ENCODE measurements around the gene CTBP2.
A peak's percentile ranks its signal among the peaks of the same experiment; 100 is the strongest.

CTBP2 gene

DNA sequence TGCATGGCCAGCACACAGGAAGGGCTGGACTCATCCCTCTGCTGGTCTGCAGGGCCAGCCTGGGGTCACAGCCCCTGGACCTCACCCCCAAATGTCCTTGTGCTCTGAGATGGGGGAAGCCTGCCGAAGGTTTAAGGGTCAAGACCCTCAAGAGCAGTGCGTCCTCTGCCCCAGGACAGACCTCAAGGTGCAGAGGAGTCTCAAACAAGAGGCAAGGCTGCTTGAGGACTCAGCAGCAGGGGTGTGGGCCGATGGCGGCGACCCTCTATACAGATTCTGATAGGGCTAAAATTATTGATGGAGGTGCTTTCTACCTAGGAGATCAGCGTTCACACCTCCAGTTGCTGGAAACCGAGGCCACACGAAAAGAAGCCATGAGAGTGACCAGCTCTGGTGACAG, 137.7 kb downstream of the CTBP2 start:
- no peak for DNase-seq

DNA sequence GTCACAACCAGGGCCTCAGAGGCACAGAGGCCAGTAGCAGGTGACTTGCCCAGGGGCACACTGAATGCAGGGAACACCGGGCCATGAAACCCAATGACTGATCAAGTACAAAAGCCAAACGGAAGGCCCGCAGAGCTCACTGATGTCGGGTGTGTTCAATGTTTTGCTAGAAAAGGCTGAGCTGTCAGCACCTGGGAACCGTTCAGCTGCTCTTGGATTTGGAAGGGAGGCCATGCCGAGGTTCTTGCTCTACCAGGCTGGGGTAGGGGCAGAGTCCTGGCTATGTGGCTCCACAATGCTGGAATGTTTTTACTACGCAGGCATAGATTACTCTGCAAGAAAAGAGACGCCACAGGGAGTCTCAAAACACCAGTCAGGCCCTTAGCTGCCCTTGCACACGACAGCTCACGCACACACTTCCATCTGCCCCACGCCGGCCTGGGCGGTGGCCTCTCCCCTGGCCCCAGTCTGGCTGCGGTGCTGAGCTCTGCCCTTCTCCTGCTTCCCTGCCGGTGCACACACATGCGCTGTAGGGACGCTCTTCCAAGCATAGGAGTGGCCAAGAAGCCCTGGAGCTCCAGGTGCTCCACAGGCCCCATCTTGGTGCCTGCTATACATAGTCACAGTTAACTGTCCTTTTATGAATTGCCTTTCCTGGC, 138.5 kb downstream of the CTBP2 start:
- DNase-seq = peak in 1 of 14 donors; percentile 46

DNA sequence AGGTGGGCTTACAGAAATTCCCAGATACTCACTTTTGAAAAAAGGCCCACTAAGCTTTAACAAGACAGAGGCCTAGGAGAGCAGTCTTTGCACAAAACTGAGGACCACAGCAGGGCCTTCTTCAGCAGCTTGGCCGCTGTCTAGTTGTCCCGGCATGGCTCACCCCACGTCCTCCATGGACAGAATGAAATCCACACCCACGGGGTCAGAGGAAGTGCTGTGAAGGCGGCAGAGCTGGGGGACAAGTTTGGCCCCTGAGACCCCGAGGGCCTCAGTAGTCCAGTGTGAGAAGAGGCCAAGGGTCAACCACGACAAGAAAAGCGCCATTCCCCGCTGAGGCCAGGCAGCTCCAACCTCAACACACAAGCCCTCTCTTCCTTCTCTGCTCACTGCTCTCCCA, 139.5 kb downstream of the CTBP2 start:
- no peak for DNase-seq

DNA sequence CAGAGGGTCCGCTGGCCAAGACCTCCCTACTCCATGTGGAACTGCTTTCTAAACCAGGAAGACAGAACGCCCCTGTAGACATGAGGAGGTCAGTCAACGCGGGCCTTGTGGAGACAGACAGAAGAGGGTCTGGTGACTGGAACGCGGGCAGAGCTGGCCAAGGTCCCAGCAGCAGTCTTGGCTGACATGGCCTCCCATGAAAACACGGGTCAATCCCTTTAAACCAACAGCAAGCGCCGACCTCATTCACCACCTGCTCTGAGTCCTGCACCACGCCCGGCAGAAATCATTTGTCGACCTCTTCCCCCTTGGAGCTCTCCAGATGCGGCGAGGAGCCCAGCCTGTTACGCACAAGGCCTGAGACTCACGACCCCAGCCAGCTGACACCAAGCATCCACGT, 140.0 kb downstream of the CTBP2 start:
- no peak for DNase-seq

DNA sequence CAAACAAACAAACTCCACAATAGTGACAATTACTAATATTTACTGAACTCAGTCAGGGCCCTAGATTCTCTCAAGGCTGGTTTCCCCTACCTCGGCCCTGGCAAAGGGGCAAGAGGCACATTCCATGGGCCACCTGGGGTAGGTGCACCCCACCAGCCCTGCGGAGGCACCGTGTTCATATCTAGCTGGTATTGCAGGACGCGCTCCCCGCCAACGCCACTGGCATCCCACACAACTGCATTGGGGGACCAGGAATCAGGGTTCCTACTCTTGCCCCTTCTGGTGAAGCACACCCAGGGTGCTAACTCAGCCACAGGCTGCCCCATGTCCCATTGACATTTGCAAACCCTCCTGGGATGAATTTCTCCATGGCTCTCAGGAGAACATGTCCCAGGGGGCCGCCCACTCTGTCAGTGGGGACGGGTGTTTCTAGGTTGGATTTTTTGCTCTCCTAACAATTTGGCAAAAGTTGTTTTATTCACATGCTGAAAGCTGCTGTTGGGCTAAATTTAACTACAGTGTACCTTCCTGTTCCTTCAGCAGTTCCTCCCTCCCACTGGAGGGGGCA, 141.7 kb downstream of the CTBP2 start:
- DNase-seq = no peak

DNA sequence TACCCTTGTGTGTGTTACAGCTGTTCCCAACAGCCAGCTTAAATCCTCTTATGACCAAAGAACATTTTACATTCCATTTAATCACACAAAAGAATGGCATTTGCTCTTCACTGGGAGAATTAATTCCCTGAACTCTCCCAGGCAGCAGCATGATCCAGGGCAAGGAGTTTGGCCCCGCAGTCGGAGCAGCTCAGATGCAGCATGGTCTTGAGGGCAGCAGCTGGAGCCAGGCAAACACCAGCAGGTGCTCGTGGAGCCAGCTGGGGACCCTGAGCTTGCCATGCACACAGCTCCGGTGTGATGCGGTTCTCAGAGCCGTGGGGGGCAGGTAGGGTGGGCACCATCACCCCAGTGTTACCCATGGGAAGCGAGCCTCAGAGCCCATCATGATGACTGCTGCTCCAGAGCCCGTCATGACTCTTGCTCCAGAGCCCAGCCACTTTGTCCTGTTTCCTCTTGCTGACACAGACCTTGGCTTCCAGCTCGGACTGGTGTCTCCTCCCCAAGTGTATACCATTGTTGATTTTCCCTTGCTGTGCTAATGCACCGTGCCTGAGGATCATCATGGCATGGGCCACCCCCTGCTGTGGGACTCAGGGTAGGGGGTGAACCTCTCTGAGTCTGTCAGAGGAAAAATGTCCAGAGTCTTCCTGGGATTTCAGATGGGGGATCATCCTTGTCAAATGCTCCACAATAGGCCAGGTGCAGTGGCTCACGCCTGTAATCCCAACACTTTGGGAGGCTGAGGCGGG, 142.6 kb downstream of the CTBP2 start:
- DNase-seq = no peak

DNA sequence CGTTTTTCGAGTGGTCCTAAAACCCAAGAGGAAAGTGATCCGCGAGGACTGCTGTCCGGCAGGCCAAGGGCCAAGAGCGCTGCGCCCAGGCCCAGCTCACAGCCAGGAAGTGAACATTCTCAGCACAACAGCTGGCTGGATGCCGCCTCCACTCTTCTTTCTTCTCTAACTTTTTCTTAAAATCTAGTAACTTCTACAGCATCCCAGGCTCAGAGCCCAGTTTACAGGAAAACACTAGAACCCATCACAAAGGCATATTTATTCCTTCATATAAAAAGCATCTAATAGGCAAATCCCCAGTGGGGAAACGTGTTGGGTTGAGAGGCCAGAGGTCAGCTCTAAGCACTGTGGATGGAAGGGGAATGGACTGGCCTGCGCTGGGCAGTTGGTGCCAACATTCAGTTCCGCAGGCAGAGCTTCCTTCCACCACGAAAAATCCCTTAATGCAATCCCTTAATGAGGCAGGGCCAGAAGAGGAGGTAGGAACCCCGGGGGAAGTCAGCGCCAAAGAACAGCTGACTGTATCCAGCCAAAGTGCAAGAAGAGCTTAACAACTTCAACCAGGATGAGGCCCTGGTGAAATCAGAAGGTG, 143.7 kb downstream of the CTBP2 start:
- DNase-seq = peak in 9 of 14 donors; percentile 22 to 77 (median 61)

DNA sequence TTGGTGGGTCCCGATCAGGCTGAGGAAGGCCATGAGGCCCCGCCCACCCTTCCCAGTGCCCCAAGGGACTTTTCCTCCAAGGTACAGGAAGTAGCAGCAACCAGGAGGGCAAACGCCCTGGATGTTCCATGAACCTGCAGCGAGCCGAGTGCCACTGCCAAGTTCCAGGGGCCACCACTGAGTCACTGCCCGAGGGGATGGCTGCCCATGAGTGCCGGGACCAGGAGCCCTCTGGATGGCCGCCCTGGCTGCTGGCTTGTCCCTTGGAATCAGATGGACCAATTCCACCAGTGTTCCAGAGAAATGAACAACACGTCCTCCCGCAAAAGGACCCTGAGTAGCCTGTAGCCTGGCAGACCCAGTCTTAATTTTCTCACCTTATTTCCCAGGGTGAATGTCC, 144.2 kb downstream of the CTBP2 start:
- DNase-seq = peak in 8 of 14 donors; percentile 35 to 85 (median 63)

DNA sequence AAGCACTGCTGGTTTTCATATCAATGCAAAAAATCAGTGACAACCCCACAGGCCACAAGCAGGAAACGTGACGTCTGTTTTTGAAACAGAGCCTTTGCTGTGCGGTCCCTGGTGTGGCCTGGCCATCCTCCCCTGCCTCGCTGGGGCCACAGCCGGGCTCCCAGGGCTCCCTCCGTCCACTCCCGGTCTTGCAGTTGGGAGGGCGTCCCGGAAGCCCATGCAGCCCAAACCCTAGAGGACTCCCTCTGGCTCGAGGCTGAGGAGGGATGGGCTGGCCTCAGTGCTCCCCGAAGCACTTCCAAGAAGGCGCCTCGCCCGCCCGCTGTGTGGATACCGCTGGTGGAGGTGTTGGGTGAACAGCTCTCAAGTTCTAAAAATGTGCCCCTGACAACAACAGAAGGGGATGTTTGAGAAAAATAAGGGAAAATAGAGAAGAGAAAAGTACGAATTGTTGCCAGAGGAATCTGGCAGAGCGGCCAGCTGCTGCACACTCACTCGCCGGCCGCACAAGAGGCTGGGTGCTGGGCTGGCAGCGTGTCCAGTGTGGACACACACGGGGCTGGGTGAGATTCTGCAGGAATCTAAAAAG, 144.9 kb downstream of the CTBP2 start:
- peak in 6 of 14 donors; percentile 13 to 62 (median 46) for DNase-seq

DNA sequence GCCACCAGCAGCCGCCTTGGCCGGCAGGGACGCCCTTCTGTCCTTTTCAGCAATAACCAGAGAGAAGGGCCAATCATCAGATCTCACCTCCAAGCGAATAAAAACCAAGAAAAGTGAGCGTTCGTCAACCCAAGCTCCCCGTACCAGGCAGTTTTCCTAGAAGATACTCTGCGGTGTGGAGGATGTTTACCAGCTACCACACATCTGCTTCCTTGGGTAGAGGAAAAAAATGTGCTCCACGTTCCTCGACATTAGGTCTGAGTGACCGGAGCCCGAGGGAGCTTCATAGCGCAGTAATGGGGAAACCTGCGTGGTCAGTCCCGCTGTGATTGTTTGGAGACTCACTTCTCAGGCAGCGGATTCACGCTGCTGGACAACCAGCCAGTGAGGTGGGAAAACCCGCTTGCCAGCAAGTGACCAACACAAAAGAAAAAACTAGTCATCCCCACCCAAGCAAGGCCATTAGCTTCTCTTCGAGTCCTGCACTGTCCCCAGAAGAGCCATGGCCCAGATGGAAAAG, 145.5 kb downstream of the CTBP2 start:
- no peak for DNase-seq

DNA sequence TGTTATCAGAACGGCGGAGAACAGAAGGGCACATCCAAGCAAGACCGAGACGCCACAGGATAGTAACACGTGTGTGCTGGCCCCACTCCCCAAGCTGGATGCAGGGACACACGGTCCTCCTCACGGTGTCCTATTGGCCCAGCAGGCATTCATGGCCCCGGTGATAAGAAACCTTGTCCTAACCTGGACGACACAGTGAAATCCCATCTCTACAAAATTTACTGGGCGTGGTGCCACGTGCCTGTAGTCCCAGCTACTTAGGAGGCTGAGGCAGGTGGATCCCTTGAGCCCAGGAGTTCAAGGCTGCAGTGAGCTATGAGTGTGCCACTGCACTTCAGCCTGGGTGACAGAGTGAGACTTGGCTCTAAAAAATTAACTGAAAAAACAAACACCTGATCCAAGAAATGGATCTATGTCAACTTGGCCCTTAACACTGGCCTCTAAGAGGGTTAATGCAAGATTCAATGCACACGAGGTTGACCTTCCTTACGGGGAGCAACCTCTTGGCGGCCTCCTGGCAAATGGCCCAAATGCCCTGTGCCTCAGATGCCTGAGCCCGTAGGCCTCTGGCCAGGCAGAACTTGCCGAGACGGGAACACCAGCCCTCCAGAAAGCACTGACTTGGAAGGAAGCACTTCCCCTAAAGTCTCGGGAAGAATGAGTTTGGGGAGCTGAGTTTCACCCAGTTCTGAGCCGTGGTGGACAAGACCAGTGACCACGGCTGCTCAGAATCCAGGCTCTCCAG, 146.1 kb downstream of the CTBP2 start:
- no peak for DNase-seq

DNA sequence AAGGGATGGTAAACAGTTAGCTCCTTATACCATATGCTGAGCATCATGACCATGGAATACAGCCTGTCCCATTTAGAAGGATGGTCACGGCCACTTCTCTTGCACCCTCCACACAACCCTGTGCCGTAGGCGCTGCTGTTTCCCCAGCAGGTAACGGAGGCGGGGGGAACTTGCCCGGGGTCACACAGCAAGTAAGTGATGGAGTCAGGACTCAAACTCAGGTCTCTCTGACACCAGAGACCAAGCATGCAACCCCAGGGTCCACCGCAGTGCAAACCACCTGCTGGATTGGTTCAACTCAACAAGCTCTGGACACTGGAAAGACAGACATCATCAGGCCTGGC, 146.9 kb downstream of the CTBP2 start:
- no peak for DNase-seq

DNA sequence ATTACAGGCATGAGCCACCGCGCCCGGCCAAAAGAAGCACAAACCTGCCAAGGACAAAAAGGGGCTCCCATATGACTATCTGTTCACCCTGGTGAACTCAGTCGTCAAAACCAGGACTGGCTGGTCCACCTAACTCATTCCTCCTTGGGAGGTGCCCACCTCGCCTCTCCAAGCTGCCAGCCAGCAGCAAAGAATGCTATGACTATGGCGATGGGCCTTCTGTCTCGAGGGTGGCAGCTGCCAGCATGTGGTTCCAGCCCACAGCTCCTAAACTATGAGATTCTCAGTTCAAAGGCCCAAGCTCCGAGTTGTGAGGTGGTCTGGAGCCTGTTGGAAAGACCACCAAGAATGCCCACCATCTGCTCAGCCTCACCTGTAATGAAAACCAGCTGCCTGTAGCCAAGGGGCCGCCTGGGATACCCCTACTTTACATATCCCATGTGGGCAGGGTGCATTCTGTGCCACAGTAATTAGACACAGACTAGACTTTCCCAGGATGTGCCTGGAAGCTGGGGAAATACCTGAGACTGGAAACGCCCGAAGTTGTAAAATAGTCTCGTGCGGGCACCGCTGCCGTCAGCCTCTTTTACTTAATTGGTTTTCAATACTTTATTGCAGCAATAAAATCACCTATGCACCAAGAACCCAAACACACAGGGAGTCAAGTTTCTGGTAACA, 147.4 kb downstream of the CTBP2 start:
- DNase-seq = no peak

DNA sequence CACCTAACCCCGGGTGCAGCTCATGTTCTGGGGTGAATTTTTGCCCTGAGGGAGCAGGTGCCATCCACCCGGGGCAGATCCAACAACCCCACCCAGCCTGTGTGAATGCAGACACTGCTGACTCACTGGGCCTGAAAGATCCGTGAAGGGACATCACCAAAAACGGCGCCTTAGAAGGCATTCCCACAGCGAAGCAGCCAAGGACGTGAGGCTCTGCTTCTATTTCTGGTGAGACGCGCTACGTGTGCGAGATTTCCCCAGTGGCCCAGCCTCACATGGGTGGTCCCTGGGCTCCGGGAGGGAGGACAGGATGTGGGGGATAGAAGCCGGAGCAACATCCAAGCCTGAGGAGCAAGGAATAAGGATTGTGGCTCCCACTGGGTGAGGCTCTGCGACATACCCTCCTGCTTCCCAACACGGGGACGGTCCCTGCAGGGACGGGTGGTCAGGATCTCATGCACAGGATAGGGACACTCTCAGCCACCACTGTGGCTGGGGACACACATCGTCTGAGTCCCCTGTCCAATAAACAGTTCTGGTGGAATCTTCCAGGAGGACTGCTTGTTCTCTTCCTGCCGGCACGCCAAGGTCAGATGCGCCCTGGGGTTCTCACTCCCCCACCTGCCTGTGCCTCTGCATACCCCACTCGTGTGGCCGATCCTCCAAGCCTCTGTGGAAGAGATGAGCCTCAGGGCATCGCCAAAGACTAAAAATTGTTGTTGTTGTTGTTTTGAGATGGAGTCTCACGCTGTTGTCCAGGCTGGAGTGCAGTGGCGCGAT, 148.2 kb downstream of the CTBP2 start:
- no peak for DNase-seq

DNA sequence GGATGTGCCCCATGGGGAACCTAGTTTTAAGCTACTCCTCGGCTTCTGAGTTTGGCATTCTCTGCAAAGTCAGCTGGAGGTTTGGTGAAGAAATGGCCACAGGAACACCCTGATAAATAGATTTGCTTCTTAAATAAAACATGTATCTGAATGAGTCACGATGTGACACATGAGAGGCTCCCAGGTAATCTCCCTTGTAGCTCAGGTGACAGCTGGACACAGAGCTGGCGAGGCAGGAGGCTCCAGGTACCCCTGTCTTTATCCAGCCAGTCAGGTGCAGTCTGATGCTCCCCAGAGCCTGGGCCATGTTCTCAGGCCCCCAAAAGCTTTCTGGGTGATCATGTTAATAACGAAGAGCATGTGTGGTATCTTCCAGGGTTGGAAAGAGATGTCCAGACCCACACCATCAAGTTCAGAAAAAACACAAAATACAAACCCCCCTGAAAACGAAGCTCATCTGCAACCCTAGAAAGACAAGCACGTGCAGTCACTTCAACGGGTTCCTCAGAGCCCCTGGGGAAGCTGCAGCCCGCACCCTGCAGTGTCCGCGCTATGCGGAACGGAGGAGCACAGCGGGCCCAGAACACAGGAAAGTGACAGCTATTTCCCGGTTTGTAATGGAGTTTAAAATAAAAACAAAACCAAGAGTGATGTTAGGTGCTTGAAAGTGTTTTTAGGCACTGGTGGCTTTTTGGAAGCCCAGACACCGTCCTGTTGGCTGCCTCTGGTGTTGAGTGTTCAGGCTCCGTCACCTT, 149.0 kb downstream of the CTBP2 start:
- DNase-seq = no peak

DNA sequence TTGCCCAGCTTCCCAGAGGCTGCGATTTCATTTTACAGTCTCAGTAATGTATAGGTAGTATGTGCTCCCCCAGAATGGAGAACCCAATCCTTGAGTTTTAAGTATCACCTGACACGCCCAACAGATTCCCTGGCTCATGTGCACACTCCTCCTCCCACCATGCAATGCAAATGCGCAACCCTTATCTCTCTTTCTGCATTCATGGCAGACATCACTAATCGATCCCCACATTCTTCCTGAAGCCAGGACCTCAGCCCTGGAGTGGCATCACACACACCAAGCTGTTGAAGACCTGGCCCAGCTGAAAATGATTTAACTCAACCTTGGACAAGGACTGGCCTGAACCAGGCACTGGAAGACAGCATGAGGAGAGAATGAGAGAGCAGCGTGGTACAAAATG, 150.0 kb downstream of the CTBP2 start:
- DNase-seq = no peak

DNA sequence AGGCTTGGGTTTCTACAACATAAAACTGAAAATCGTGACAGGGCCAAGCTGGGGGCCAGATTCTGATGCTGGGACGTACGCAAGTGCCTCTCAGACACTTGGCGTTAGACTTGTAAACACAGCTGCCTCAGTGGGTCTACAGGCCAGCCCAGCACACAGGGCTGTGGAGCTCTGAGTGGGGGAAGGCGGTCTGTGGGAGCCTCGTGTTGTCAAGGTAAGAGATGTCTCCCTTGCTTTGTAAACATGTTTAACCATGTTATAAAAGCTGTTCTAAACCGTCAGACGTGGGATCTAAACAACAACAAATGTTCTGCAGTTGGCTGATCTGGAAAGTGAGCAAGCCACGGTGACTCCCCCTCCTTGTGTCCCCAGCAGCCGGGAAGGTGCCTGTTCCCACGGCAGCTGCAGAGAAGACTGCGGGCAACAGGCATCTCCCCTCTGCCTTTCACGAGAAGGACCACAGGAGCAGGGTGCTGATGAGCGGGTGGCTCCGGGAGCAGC, 150.7 kb downstream of the CTBP2 start:
- DNase-seq = peak in 2 of 14 donors; percentile 20 to 46

DNA sequence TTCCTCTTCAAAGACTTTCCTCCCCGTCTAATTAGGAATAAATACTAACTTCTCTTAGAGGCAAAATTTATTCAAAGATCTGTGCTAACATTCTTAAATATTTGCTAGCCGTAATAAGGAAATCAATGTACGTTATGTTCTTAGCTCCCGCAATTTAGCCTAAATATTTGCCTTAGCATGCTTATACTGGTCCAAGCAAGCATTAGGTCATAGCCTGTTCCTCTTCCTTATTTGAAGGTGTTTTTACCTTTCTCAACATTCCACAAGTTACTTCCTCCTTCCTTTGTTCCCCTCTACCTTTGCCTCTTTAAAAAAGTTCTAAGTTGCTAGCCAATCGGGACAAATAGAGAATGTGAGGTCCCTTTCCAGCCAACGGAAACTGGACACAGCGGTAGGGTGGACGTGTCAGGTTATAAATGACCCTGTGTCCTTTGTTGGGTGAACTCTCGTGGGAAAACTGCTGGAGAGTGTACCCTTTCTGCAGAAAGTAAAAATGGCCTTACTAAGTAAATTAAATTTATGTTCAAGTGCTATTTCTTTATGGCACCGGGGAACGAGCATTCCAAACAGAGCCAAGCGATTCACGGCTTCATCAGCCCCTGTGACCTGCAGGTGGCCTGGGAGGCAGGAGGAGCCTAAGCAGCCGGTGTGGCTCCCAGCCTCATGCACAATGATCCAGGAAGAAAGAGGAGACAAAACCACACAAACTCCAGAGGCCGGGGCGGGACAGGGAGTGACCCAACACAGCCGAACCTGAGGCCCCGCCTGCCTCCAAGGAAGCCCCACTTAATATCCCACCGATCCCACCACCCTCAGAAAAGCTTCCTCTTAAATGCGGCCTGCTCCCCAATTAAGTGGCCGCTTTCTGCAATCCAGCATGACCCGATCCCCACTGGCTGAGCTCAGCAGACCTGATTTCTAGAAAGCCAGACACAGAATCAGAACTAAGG, 151.4 kb downstream of the CTBP2 start:
- DNase-seq = no peak

DNA sequence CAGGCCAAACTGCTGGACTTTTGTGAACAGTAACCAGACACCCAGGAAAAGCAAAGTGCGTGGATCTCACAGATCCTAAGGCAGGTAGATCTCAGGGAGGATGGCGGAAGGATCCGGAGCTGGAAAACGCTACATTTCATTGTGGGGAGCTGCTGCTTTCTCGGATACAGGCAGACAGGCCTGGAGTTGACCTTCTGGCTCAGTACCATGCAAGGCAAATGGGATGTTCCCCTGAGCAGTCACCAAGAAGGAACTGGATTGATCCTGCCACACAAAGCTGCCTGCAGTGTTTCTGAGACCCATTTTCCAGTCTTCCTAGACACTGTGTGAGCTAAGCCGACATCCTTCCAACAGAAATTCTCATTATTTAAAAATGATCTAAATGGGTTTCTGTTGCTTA, 152.9 kb downstream of the CTBP2 start:
- DNase-seq = peak in 2 of 14 donors; percentile 54 to 67

All from C1 segment of cervical spinal cord (tissue), 14 donors.